Activated T-cell treated with anti-CD3 and anti-CD28 coated beads for 24 hours (primary cell): ENCODE results near the gene LRP5.

Source experiments
- DNase-seq: peaks from one replicate; pipeline ENCODE4 v3.0.0-alpha.2; 2020; ENCODE audit warnings: low read depth

The LRP5 gene

DNA sequence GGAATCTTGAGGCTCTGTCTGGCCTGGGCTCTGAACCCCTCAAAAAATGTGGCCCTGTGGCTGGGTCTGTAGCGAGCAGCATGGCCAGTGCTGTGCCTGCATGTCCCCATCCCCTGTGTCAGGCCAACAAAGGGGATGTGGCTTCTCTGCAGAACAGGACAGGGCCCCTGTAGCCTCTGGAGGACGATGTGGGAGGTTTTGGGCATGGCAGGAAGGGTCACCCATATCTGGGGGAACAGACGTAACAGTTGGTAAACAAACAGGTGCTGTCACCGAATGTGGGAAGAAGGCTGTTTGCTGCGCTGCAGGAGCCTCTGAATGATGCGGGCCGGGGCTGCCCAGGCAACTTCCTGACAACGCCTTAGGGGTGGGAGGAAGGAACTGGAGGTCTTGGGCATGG, 35.0 kb downstream of the LRP5 start:
- no peak for DNase-seq

DNA sequence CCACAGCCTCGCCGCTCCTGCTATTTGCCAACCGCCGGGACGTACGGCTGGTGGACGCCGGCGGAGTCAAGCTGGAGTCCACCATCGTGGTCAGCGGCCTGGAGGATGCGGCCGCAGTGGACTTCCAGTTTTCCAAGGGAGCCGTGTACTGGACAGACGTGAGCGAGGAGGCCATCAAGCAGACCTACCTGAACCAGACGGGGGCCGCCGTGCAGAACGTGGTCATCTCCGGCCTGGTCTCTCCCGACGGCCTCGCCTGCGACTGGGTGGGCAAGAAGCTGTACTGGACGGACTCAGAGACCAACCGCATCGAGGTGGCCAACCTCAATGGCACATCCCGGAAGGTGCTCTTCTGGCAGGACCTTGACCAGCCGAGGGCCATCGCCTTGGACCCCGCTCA, 35.5 kb downstream of the LRP5 start:
- no peak for DNase-seq

DNA sequence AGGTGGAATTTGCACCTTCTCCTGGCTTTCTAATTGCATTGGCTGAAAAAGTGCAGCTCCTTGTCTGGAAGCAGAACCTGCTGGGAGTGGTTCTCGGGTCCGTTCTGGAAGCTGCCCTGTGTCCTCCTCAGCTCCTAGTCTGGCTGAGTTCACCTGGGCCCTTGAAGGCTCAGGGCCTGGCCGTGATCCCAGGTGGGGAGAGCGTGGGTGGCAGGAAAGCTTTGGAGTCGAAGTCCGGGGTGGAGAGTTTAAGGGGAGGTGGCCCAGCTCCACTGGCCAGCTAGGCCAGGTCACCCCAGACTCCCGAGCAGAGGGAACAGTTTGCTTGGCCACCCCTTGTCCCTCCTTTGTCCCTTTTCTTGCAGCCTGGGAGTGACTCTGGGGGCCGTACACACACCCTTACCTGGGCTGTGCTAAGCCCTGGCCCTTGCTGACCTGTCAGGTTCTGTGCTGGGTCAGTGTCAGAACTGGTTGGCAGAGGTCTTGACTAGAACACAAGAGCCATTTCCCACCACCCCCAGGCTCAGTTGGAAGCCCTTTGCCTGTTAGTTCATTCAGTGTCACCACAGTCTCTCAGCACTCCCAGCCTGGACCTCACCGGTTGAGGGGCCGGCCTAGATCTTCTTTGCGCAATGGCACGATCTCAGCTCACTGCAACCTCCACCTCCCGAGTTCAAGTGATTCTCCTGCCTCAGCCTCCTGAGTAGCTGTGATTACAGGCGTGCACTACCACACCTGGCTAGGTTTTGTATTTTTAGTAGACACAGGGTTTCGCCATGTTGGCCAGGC, 37.3 kb downstream of the LRP5 start:
- DNase-seq: no peak

DNA sequence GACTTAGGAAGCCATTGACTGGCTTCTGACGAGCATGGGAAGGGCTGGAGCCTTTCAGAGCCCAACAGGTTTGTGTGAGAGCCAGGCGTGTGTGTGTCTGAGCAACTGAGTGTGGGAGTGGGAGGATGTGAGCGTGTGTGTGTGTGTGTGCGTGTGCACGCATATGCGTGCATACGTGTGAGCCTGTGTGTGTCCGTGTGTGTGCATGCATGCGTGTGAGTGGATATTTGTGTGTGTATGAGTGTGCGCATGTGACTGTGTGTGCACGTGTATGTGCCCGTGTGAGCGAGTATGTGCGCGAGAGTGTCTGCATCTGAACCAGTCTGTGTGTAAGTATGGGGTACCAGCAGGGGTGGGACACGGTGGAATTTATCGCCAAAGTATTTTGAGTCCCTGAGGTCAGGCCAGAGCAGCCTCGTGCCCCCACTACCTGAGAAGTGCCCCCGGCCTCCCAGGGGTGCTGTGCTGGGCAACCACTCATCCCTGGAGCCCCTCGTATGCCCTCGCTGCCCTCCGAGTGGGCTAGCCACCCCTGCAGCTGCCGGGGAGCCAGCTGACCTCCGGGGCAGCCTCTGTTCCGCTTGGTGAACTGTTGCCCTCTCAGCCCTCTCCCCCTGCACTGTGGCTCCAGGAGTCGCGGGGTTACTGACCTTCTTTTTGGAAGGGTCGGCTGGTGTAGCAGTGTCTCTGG, 38.5 kb downstream of the LRP5 start:
- DNase-seq: no peak

DNA sequence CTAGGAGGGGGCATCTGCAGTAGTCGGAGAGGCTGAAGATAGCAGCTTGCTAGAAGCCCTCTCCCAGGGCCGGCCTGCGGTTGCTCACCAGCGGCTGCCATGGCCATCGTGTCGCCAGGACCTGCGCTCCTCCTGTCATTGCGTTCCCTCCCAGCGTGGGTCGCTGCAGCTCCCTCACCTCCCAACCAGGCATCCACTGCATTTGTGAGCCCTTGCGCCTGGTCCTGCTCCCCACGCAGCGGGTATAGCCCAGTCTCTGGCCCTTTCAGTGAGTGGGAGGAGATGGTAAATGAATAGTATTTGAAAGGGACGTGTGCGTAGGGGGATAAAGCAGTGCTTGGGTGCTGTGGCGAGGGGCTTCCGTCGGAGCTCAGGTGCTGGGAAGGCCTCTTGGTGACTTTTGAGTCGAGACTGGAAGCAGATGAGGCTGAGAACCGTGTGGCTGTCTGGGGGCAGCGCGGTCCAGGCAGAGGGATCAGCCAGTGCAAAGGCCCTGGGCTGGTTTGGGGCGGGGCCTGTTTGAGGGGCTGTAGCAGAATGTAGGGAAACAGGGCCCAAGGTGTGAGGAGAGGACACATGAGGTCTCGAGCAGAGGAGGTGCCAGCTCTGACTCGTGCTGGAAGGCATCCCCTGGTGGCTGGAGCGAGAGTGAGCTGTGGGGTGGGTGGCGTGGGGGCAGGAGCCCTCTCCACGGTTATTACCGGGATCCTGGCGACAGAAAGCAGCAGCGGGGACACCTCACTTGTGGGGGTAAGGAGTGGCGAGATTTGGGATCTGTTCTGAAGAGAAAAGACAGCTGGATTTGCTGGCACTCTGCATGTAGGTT, 39.3 kb downstream of the LRP5 start:
- DNase-seq: no peak

DNA sequence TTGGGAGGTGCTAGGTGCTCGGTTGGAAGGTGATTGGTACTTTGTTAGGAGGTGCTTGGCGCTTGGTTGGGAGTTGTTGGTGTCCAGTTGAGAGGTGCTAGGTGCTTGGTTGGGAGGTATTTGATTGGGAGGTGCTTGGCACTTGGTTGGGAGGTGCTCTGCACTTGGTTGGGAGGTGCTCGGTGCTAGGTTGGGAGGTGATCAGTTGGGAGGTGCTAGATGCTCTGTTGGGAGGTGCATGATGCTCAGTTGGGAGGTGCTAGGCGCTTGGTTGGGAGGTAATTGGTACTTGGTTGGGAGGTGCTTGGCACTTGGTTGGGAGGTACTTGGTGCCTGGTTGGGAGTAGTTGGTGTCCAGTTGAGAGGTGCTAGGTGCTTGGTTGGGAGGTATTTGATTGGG, 40.2 kb downstream of the LRP5 start:
- DNase-seq: no peak

DNA sequence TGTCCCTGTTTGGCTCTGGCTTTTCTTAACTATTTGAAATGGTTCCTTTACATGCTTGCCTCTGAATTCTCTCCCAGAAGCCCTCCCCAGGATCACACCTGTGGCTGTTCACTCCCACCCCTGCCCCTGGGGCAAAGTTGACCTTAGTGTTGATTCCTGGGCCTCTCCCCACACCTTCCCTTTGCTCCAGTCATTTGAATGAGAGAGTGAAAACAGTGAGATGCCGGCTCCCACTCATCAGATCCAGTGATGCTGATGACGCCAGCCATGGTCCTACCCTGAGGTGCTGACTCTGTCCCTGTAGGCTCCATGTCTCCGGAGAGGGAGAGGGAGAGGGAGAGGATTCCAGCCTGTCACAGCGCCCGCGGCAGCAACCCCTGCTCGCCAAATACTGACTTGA, 40.7 kb downstream of the LRP5 start:
- no peak for DNase-seq

DNA sequence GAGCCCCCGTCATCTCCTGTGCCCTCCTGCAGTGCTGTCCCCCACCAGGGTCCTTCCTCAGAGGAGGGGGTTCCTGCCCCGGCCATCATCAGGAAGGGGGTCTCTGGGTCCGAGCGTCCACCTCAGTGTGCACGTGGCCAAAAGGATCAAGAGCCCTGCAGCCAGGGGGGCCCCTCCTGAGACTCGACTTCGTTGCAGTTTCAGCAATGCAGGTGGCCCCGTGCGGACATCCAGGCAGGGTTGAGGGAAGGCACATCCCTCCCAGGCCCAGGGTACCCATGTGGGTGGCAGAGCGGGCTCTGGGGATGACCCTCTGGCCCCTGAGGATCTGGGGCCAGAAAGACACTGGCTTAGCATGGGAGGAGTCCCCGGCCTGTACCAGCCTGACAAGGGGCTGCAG, 41.3 kb downstream of the LRP5 start:
- DNase-seq: no peak

DNA sequence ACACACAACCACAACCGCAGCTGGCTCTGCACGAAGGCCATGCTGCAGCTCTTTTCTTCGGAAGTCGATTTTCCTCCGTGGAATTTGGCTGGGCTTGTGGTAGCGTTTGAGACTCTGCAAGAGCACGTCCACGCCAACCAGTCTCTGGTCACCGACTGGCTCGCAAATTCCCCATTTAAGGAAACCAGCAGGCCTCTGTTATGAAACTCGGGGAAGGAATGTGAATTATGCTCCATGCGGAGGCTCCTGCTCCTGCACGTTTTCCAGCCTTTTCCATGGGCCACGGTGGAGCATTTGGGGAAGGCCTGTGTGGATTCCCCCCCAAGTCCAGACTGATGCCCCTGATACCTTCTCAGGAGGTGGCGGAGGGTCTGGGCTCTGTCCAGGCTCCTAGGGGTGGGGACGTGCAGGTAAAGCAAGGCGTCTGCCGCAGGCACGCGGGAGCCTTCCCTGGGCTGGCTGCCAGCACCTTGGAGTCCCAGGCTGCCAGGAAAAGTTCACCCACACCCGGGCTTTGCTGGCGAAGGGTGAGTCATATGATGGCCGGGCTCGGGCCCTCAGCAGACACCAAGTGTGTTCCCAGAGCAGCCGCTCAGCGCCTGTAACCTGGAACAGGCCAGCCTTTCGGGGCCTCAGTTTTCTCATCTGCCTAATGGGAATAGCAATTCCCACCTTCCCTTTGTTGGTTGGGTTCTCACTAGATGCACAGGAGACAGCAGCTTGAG, 41.9 kb downstream of the LRP5 start:
- no peak for DNase-seq

DNA sequence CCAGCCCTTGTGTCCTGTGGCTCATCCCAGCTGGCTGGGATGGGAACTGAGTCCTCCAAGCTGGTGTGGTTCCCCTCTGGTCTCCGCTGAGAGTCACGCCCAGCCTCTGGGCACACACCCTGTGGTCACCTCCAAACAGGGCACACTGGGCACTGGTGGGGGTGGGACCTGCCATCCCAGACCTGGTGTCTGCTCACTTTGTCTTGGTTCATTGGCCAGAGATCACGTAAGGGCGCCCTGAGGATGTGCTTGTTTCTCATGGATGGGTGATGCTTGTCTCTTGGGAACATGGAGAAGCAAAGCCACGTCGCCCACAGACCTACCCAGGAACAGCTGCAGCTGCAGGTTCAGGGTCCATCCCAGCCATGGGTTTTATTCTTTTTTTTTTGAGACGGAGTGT, 43.1 kb downstream of the LRP5 start:
- DNase-seq: no peak

DNA sequence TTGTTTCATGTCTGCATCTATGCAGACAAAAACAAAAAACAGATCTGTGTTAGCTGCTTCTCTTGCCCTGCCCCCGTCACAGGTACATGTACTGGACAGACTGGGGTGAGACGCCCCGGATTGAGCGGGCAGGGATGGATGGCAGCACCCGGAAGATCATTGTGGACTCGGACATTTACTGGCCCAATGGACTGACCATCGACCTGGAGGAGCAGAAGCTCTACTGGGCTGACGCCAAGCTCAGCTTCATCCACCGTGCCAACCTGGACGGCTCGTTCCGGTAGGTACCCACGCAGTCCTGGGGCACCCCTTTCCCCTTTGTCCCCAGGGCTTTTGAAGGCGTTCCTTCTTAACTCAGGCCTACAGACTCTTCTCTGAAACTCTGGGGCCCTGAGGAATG, 45.2 kb downstream of the LRP5 start:
- no peak for DNase-seq

DNA sequence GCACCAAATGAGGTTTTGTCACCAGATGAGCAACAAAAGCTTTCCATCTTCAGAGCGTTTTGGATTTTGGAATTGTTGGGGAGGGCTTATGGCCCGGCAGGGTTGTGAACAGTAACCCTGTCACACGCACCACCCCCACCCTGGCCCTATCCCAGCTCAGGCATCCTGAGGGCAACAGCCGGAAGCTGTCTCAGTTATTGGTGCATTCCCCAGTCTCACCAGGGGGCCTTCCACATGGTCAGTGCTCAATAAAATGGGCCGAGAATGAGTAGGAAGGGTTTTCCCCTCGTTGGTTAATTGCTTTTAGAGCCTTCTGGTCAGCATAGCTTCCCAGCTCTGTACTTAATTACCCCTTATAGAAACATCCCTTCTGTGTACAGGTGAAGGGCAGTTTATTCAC, 46.0 kb downstream of the LRP5 start:
- DNase-seq: no peak

DNA sequence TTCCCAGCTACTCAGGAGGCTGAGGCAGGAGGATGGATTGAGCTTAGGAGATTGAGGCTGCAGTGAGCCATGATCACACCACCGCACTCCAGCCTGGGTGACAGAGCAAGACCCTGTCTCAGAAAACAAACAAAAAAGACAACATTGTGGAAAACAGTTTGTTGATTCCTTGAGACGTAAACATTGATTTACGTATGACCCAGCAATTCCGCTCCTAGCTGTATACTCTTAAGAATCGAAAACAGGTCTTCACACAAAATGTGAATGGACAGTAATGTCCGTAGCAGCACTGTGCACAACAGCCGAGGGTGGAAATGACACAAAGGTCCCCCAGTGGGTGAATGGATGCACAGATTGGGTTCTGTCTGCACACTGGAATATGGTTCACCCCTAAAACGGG, 49.3 kb downstream of the LRP5 start:
- DNase-seq: no peak

DNA sequence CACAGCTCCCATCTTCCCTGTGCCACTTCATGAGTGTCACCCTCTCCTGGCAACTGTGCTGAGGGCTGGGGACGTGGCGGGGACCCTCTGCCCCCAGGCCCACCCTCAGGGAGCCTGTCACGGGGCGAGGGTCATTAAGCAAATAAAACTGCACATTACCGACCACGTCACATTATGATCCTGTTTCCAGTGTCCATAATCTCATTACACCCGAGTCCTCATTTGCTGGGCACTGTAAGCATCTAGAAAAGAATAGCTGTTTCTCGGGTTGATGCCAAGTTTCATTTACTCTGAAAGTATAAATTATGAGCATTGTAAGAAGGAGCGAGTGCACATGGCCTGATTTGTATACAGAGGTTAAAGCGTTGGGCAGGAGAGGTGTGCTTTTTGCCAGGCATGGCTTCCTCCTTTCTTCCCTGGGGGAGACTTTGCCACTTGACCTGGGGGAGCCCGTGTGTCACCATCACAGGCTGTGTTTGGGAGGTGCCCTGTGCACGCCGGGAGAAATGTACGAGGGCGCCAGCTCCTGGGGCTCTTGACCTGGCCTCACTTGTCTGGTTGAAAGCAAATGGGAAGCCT, 50.5 kb downstream of the LRP5 start:
- DNase-seq: no peak

DNA sequence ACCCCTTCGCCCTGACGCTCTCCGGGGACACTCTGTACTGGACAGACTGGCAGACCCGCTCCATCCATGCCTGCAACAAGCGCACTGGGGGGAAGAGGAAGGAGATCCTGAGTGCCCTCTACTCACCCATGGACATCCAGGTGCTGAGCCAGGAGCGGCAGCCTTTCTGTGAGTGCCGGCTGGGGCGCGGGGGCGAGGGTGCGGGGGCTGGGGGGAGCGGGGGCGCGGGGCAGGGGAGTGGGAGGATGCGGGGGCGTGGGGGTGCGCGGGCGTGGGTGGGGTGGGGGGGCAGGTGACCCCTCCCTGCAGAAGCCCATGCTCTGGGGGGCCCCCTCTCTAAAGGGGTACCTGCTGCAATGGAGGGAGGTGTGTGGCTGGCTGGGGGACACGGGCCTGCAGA, 51.4 kb downstream of the LRP5 start:
- no peak for DNase-seq

DNA sequence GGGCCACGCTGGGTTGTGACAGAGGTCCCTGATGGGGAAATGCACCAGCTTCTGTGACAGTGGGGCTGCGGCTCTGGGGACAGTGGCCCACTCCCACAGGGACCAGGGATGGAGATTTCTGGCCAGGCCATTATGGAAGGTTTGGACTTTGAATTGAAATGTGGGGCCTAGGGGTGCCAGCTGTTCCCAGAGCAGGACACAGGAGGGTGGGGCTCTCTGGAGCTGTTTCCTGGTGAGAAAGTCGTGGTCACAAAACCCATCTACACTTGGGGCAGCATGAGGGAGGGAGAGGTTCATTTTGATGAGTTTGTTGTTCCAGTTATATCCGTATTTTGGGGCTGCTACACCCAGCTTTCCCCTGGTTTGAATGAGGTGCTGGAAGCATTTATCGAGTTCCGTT, 52.2 kb downstream of the LRP5 start:
- DNase-seq: no peak

DNA sequence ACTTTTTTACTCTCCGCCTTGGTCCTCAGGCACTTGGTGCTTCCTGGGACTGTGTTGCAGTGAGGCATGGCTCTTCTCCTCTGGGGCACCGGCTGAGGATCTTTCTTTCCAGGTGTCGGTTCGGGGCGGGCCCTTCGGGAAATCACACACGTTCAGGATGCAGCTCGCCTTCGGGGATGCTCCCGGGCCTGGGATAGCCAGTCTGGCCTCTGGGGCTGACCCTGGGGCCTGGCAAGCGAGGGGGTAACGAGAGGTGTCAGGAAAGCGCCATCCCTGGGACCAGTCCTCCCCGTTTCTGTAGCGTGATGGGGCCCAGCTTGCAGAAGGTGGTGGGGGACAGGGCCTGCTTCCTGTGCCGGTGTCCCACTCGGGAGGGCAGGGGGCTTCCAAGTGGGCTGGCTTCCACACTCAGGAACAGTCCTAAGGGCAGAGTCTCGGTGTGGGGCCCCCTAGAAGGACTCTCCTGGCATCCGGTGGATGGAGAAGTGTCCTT, 53.6 kb downstream of the LRP5 start:
- no peak for DNase-seq

DNA sequence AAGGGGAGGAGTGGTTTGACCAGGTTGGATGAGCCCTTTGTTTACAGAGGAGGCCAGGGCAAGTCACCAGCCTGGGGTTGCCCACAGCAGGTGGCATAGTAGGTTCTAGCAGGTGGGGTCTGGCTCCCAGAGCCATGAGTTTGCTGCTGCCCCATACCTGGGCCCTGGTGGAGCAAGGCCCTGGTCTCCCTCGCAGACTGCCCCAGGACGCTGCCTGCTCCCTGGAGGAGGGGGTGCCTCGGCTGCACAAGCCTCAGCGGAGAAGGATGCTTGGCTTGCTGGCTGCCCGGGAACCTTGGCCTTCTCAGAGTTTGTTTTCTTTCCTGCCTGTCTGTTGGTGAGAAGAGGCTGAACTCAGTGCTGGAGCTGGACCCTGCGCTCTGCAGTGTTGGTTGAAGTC, 54.9 kb downstream of the LRP5 start:
- DNase-seq: no peak

DNA sequence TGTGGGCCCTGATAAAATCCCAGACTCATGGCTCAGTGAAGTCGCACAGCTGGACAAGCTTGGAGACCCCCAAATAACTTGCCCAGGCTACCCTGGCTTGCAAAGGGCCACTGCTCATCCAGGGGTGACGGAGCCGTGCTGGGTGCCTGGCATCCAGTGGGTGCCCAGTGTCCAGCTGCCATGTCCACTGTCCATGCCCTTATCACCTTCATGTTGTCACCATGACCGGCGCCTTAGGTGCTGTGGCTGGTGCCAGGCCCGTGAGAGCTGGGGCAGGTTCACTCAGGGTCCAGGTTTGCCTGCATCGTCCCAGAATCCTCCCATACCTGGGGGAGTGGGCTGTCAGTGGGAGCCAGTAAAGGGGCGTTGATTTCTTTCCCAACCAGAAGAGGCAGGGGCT, 57.4 kb downstream of the LRP5 start:
- DNase-seq: no peak

DNA sequence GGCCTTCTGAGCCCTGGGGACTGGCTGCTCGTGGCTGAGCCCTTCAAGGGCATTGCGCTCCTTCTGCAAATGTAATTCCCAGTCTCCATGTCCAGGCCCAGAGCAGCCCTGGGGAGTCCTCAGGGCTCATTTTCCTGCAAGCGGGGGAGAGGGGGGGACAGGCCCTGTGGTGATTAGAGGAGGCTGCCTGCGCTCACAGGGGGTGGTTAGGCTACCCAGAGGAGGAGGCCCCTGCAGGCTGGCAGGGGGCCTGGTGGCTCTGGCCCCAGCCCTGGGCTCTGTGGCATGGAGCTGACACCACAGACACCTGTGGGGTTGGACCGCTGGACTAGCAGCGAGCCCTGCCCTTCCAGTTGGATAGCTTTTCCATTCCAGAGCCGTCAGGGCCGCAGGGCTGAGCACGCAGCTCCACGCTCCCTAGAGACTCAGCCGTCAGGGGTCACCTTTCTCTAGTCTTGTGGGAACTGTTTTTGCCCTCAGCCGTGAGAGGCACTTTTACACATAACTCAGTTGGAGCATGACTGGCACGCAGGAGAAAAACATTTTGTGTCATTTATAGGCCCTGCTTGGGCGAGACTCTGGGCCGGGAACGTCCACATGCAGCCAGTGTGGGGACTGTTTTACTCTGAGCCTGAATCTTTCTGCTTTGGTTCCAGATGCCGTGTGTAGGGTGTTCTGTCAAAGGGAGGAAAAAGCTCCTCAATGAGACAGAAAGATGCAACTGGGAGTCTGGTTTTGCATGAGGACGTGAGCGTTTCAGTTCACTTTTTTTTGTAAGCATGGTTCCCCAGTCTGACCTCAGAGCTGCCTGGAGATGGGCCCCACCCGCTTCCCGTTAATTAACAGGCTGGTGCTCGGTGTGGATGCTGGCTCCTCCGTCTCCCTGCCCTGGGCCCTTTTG, 58.1 kb downstream of the LRP5 start:
- DNase-seq: no peak
